Left ventricle myocardium inferior (tissue), 1 donor: ENCODE data around the gene NR3C2. TPM values are rescaled to one million over a fixed set of nuclear protein-coding genes. Genes with fewer than 3 reads are reported as not detected.

Source experiments
- DNase-seq: peaks from one replicate; pipeline ENCODE4 v3.0.0-alpha.2; 2020
- H3K27ac ChIP-seq: fragments of 200-600 bp; replicated peaks from 2 replicates; pipeline ENCODE4 v1.8.0; 2021
- H3K27me3 ChIP-seq: fragments of 200-600 bp; 2 replicates; pipeline ENCODE4 v1.8.0; 2021; ENCODE audit warnings: low read depth
- H3K36me3 ChIP-seq: fragments of 200-600 bp; 2 replicates; pipeline ENCODE4 v1.8.0; 2021
- H3K4me1 ChIP-seq: fragments of 200-600 bp; 2 replicates; pipeline ENCODE4 v1.8.0; 2021
- H3K4me3 ChIP-seq: fragments of 200-600 bp; 2 replicates; pipeline ENCODE4 v1.8.0; 2021; ENCODE audit warnings: mild to moderate bottlenecking, moderate library complexity
- H3K9me3 ChIP-seq: fragments of 200-600 bp; replicated peaks from 2 replicates; pipeline ENCODE4 v1.8.0; 2021
- CTCF ChIP-seq: fragments of 200-600 bp; IDR thresholded peaks from 2 replicates; pipeline ENCODE4 v1.8.0; 2021; ENCODE audit warnings: antibody characterized with exemption, mild to moderate bottlenecking, borderline replicate concordance
- intact Hi-C: fragments of 100-400 bp; cut with micrococcal nuclease; formaldehyde crosslinking; loops from one replicate; pipeline ENCODE4 v1.11.0; 2022
- total RNA-seq: library from RNA; stranded (reverse); fragmentation: NEBNext Ultra II Directional; extraction: Animal tissue kit (Norgen Biotek cat#: 25700); gene quantifications from one replicate; pipeline ENCODE4 v1.2.1, GENCODE V29; 2021
- donor health status: DM: no; HTN: yes; CAD: no; lungs with severe emphysema.

The NR3C2 gene
- total RNA-seq, 1 donor from 2014 or later = 23.9 TPM

- Histone ChIP-seq H3K27ac (peak overlapping the region; percentile 51), H3K4me1 (peaks cover 75% of the 10 kb centered on the region)
Observed at GRCh38 chr4:148062301-148062950, 379.8 kb downstream of the NR3C2 start.

GRCh38 chr4:148061795-148062194, 380.4 kb downstream of the NR3C2 start:
- Histone ChIP-seq H3K4me1 (peaks cover 75% of the 10 kb centered on the region), H3K27me3 (no peaks in the 10 kb centered on the region), H3K4me3 (no peak overlapping the region), H3K27ac (peak overlapping the region; percentile 51), H3K36me3 (peaks cover 25% of the 10 kb centered on the region), H3K9me3 (no peaks in the 10 kb centered on the region)
- no peak for TF ChIP-seq CTCF
- intact Hi-C loops = no loop called here
- no peak for DNase-seq

More at GRCh38 chr4:148062301-148062950, 379.8 kb downstream of the NR3C2 start:
- no peak for DNase-seq
- Histone ChIP-seq H3K9me3 (no peaks in the 10 kb centered on the region), H3K4me3 (no peak overlapping the region), H3K27me3 (no peaks in the 10 kb centered on the region), H3K36me3 (peaks cover 25% of the 10 kb centered on the region)
- TF ChIP-seq CTCF = no peak
- intact Hi-C loops = no loop called here

- peaks cover 75% of the 10 kb centered on the region for H3K4me1 ChIP-seq
- H3K9me3 ChIP-seq = no peaks in the 10 kb centered on the region
- no peaks in the 10 kb centered on the region for H3K27me3 ChIP-seq
- intact Hi-C loops = no loop called here
- TF ChIP-seq CTCF = no peak
- H3K36me3 ChIP-seq = peaks cover 18% of the 10 kb centered on the region
- no peak overlapping the region for H3K4me3 ChIP-seq
- H3K27ac ChIP-seq = peak overlapping the region; percentile 90
- DNase-seq = no peak
Observed at GRCh38 chr4:148061141-148061481, 381.1 kb downstream of the NR3C2 start.

GRCh38 chr4:148060264-148061140, 381.7 kb downstream of the NR3C2 start:
- intact Hi-C loops = no loop called here
- Histone ChIP-seq H3K4me1 (peaks cover 80% of the 10 kb centered on the region), H3K27ac (peak overlapping the region; percentile 90), H3K4me3 (no peak overlapping the region), H3K36me3 (peaks cover 17% of the 10 kb centered on the region), H3K9me3 (no peaks in the 10 kb centered on the region), H3K27me3 (no peaks in the 10 kb centered on the region)
- DNase-seq = no peak
- no peak for TF ChIP-seq CTCF

GRCh38 chr4:148059617-148060180, 382.5 kb downstream of the NR3C2 start:
- DNase-seq = peak; percentile 43
- H3K27ac ChIP-seq = peak overlapping the region; percentile 90
- intact Hi-C loops = no loop called here
- no peaks in the 10 kb centered on the region for H3K27me3 ChIP-seq
- H3K36me3 ChIP-seq = peaks cover 15% of the 10 kb centered on the region
- no peaks in the 10 kb centered on the region for H3K9me3 ChIP-seq
- TF ChIP-seq CTCF = no peak
- peaks cover 84% of the 10 kb centered on the region for H3K4me1 ChIP-seq
- no peak overlapping the region for H3K4me3 ChIP-seq
